ENCODE results near the gene MRPS27.

- TF ChIP-seq CTCF (IDR thresholded peaks at IDR 0.05) = no peak
- no peak for TF ChIP-seq POLR2A (IDR thresholded peaks at IDR 0.05)
These were observed 33.2 kb downstream of the MRPS27 start for GRCh38 chr5:72286798-72287197.

Measured in transverse colon (tissue), 3 donors.